ENCODE results near the gene CARD19. TPM values are rescaled to one million over a fixed set of nuclear protein-coding genes. Genes with fewer than 3 reads are reported as not detected.
"Not testable (repeated sequence)": the region's sequence is repeated elsewhere in the genome, so short reads cannot be mapped to it uniquely, and the experiment has no call there.

Gene CARD19
- total and polyA plus RNA-seq, 4 donors, result 28.6 to 75.3 (median 53.4) TPM

GRCh38 chr9:93111371-93112115 lies 15.5 kb downstream of the CARD19 start:
- WGBS (ENCODE audit: insufficient coverage), result 85% methylated on average over 17 of the region's 18 CpGs
- DNase-seq (ENCODE audit: low read depth in 4 of 6, low spot score in 6 of 6), result no peak
- Histone ChIP-seq H3K9me3 (ENCODE audit: control insufficient read depth, insufficient read depth, low read length) (no peaks in the 10 kb centered on the region), H3K4me3 (ENCODE audit: low read depth, low read length) (no peak overlapping the region), H3K27ac (ENCODE audit: low read depth, low read length) (no peak overlapping the region), H3K36me3 (ENCODE audit: control insufficient read depth, insufficient read depth, low read length) (peaks cover 78% of the 10 kb centered on the region), H3K27me3 (ENCODE audit: control insufficient read depth, insufficient read depth, low read length) (no peaks in the 10 kb centered on the region), H3K4me1 (ENCODE audit: control insufficient read depth, insufficient read depth, low read length) (peaks cover 7% of the 10 kb centered on the region)

GRCh38 chr9:93112116-93112863 lies 16.3 kb downstream of the CARD19 start:
- 81% methylated on average over 15 of the region's 15 CpGs for WGBS (ENCODE audit: insufficient coverage)
- Histone ChIP-seq H3K36me3 (ENCODE audit: control insufficient read depth, insufficient read depth, low read length) (peaks cover 78% of the 10 kb centered on the region), H3K27ac (ENCODE audit: low read depth, low read length) (no peak overlapping the region), H3K4me1 (ENCODE audit: control insufficient read depth, insufficient read depth, low read length) (peaks cover 7% of the 10 kb centered on the region), H3K4me3 (ENCODE audit: low read depth, low read length) (no peak overlapping the region), H3K27me3 (ENCODE audit: control insufficient read depth, insufficient read depth, low read length) (no peaks in the 10 kb centered on the region), H3K9me3 (ENCODE audit: control insufficient read depth, insufficient read depth, low read length) (no peaks in the 10 kb centered on the region)
- no peak for DNase-seq (ENCODE audit: low read depth in 4 of 6, low spot score in 6 of 6)

GRCh38 chr9:93112864-93113389 lies 16.9 kb downstream of the CARD19 start:
- no peak for DNase-seq (ENCODE audit: low read depth in 4 of 6, low spot score in 6 of 6)
- no peaks in the 10 kb centered on the region for H3K9me3 ChIP-seq (ENCODE audit: control insufficient read depth, insufficient read depth, low read length)
- WGBS (ENCODE audit: insufficient coverage), result 84% methylated on average over 10 of the region's 13 CpGs
- peaks cover 71% of the 10 kb centered on the region for H3K36me3 ChIP-seq (ENCODE audit: control insufficient read depth, insufficient read depth, low read length)
- no peaks in the 10 kb centered on the region for H3K27me3 ChIP-seq (ENCODE audit: control insufficient read depth, insufficient read depth, low read length)
- no peak overlapping the region for H3K27ac ChIP-seq (ENCODE audit: low read depth, low read length)
- H3K4me3 ChIP-seq (ENCODE audit: low read depth, low read length), result no peak overlapping the region
- peaks cover 7% of the 10 kb centered on the region for H3K4me1 ChIP-seq (ENCODE audit: control insufficient read depth, insufficient read depth, low read length)

- Histone ChIP-seq H3K36me3 (ENCODE audit: control insufficient read depth, insufficient read depth, low read length) (peaks cover 58% of the 10 kb centered on the region), H3K9me3 (ENCODE audit: control insufficient read depth, insufficient read depth, low read length) (no peaks in the 10 kb centered on the region), H3K27me3 (ENCODE audit: control insufficient read depth, insufficient read depth, low read length) (no peaks in the 10 kb centered on the region), H3K27ac (ENCODE audit: low read depth, low read length) (no peak overlapping the region), H3K4me3 (ENCODE audit: low read depth, low read length) (no peak overlapping the region), H3K4me1 (ENCODE audit: control insufficient read depth, insufficient read depth, low read length) (peaks cover 2% of the 10 kb centered on the region)
- 85% methylated on average over 17 of the region's 17 CpGs for WGBS (ENCODE audit: insufficient coverage)
- DNase-seq (ENCODE audit: low read depth in 4 of 6, low spot score in 6 of 6), result no peak
Measured at GRCh38 chr9:93114169-93114983, 18.4 kb downstream of the CARD19 start.

- H3K36me3 ChIP-seq (ENCODE audit: control insufficient read depth, insufficient read depth, low read length), result peaks cover 59% of the 10 kb centered on the region
- H3K27ac ChIP-seq (ENCODE audit: low read depth, low read length), result no peak overlapping the region
- H3K27me3 ChIP-seq (ENCODE audit: control insufficient read depth, insufficient read depth, low read length), result no peaks in the 10 kb centered on the region
- peaks cover 8% of the 10 kb centered on the region for H3K4me1 ChIP-seq (ENCODE audit: control insufficient read depth, insufficient read depth, low read length)
- no peak for DNase-seq (ENCODE audit: low read depth in 4 of 6, low spot score in 6 of 6)
- H3K4me3 ChIP-seq (ENCODE audit: low read depth, low read length), result no peak overlapping the region
- 89% methylated on average over 5 of the region's 5 CpGs for WGBS (ENCODE audit: insufficient coverage)
- no peaks in the 10 kb centered on the region for H3K9me3 ChIP-seq (ENCODE audit: control insufficient read depth, insufficient read depth, low read length)
Measured at GRCh38 chr9:93114984-93115335, 18.9 kb downstream of the CARD19 start.

- no peak for DNase-seq (ENCODE audit: low read depth in 4 of 6, low spot score in 6 of 6)
- Histone ChIP-seq H3K27me3 (ENCODE audit: control insufficient read depth, insufficient read depth, low read length) (no peaks in the 10 kb centered on the region), H3K4me1 (ENCODE audit: control insufficient read depth, insufficient read depth, low read length) (peaks cover 14% of the 10 kb centered on the region), H3K9me3 (ENCODE audit: control insufficient read depth, insufficient read depth, low read length) (no peaks in the 10 kb centered on the region), H3K4me3 (ENCODE audit: low read depth, low read length) (no peak overlapping the region), H3K36me3 (ENCODE audit: control insufficient read depth, insufficient read depth, low read length) (peaks cover 58% of the 10 kb centered on the region), H3K27ac (ENCODE audit: low read depth, low read length) (no peak overlapping the region)
- 16% methylated on average over 3 of the region's 3 CpGs for WGBS (ENCODE audit: insufficient coverage)
Measured at GRCh38 chr9:93115486-93116071, 19.6 kb downstream of the CARD19 start.

GRCh38 chr9:93116072-93116961 lies 20.3 kb downstream of the CARD19 start:
- no peaks in the 10 kb centered on the region for H3K9me3 ChIP-seq (ENCODE audit: control insufficient read depth, insufficient read depth, low read length)
- peaks cover 58% of the 10 kb centered on the region for H3K36me3 ChIP-seq (ENCODE audit: control insufficient read depth, insufficient read depth, low read length)
- no peak overlapping the region for H3K4me3 ChIP-seq (ENCODE audit: low read depth, low read length)
- peak in 1 of 6 donors; percentile 35 for DNase-seq (ENCODE audit: low read depth in 4 of 6, low spot score in 6 of 6)
- H3K27ac ChIP-seq (ENCODE audit: low read depth, low read length), result no peak overlapping the region
- H3K4me1 ChIP-seq (ENCODE audit: control insufficient read depth, insufficient read depth, low read length), result peaks cover 22% of the 10 kb centered on the region
- 55% methylated on average over 15 of the region's 17 CpGs for WGBS (ENCODE audit: insufficient coverage)
- H3K27me3 ChIP-seq (ENCODE audit: control insufficient read depth, insufficient read depth, low read length), result no peaks in the 10 kb centered on the region

GRCh38 chr9:93117521-93117920 lies 21.5 kb downstream of the CARD19 start:
- not testable (repeated sequence) for H3K9me3 ChIP-seq (ENCODE audit: control insufficient read depth, insufficient read depth, low read length); DNase-seq (ENCODE audit: low read depth in 4 of 6, low spot score in 6 of 6); H3K27ac ChIP-seq (ENCODE audit: low read depth, low read length); H3K4me3 ChIP-seq (ENCODE audit: low read depth, low read length); H3K27me3 ChIP-seq (ENCODE audit: control insufficient read depth, insufficient read depth, low read length)
- peaks cover 24% of the 10 kb centered on the region for H3K4me1 ChIP-seq (ENCODE audit: control insufficient read depth, insufficient read depth, low read length)
- WGBS (ENCODE audit: insufficient coverage), result 78% methylated on average over 6 of the region's 9 CpGs
- peaks cover 58% of the 10 kb centered on the region for H3K36me3 ChIP-seq (ENCODE audit: control insufficient read depth, insufficient read depth, low read length)

All from spinal cord (tissue), 10 donors.